NCI-H1930 (cell line): ENCODE data around the gene SPAG17.

ENCODE experiments used
- DNase-seq, 2 experiments: peaks; one replicate each; lab custom pipeline; 2025; lab: John Stamatoyannopoulos, UW

Gene SPAG17

DNA sequence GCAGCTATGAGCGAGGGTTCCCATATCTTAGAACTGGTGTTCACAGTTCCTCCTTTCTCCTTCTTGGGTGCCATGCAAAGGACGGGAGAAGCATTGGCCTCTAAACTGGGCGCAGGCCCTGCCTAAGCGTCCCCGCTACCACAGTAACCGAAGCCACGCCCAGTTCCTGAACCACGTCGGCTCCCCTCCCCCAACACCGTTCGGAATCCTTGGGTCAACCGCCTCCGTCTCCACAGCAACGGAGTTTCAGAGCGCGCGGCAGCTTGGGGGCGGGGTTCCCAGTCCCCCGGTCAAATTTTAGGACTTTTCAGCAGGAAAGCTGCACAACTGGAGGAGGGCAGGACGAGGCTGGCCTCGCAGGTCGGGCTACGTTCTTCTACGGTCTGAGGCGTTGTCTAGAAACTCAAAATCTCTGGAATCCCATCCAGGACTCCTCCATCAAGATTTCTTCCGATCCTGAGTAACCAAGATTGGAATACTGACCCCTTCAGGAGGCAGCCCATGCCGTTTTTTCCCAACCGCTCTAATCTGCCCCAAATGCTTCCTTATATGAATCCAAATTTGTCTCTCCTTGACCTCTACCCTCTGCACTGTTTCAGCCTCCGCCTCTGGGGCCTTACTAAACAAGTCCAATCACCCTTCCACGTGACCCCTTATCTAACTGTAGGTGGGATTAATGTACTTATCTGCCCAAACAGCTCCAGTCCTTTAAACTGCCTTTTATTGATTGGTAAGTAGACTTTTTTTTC, at the start of gene SPAG17:
TSS of gene SPAG17 (minus strand) at position 145 of the 749 bp plus-strand sequence. CDS start at position 74, 71 bp downstream.
- peak; percentile 69 to 85 for DNase-seq

DNA sequence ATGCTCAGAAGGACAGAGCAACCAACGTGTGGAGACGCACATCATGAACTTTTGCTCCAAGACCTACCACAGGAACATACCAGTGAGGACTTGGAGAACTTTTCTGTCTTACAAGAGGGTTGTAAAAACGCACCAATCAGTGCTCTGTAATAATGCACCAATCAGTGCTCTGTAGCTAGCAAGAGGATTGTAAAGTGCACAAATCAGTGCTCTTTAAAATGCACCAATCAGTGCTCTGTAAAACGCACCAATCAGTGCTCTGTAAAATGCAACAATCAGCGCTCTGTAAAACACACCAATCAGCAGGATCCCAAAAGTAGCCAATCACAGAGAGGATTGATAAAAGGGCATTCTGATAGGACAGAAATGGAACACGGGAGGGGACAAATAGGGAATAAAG, 40.4 kb upstream of the SPAG17 start:
- DNase-seq = no peak

DNA sequence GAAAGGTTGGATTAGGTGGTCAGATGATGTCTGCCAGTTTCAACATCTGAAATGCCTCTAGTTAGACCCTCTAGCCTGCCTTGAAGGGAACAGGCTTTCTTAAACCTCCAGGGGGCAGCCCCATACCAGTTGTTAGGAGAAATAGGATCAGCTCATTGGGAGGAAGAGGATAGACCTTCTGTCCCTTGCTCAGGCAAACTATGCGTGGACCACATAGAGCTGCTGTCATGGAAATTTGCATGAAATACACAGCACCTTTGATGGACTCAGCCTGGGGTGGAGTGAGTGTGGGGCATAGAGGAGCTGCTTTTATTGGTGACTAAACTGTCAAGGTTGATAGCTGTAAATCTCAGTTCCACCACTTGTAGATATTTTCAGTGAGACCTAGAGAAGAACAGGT, 38.4 kb upstream of the SPAG17 start:
- peak in 1 of 2 experiments; percentile 0 for DNase-seq

DNA sequence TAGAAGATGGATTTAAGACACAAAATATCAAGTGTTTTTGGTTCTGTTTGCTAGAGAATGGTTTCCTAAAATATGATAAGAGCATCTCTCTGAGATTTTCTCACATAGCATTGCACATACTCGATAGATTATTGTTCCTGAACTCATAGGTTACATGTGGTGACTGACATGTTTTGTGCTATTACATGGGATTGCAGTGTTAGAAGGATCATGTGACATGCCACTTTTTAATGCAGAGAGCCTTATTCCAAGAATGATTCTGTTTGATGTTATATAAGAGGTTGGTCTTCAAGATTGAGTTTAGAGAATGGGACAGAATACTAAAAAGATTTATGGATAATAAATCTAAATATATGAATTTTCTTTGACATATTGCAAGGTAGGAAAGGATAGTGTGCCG, 34.4 kb upstream of the SPAG17 start:
- no peak for DNase-seq

DNA sequence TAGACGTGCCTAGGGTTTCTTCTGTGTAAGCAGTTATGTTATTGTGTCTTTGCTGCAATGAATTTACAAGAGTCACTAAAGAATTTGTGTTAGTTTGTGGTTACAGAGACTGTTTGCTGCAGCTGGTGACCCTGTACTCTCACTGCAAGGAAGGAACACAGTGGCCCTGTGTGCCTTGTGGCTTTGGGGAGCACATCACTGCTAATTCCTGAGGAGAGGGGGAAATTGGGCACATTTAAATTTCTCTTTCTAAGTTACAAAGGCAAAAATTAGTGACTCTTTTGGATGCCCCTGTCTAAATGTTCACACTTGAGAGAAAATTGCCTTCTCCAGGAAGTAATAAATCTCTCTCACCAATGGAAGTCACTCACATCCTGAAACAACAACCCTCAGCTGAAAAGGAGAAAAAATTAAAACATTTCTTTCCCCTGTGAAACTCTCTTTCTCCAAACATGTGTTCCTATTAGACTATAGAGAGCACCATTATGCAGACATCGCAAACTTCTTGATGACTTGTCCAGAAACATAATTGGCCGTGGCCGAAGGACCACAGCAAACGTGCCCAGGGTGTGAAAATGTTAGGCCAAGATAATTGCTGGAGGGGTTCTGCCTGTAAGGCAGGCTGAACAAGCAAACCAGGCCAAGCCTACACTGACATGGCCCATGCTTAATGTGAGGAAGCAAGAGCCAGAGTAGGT, 32.3 kb upstream of the SPAG17 start:
- DNase-seq = no peak

DNA sequence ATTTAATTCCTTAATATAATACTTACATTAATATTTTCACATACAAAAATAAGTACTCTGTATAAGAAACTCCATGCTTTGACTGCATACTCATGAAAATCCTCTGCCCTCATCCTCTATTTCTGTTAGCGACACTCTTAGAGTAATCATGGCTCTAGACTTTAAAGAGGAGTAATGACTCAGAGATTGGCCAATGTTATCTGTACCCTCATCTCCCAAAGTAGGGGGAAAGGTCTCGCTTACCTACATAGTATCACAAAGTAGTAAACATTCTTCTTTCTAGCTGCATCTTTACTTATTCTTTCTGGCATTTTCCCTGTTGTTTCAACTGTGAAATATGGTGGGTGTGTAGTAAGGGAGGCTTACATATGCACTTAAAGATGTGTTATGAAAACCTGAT, 29.8 kb upstream of the SPAG17 start:
- DNase-seq = no peak

DNA sequence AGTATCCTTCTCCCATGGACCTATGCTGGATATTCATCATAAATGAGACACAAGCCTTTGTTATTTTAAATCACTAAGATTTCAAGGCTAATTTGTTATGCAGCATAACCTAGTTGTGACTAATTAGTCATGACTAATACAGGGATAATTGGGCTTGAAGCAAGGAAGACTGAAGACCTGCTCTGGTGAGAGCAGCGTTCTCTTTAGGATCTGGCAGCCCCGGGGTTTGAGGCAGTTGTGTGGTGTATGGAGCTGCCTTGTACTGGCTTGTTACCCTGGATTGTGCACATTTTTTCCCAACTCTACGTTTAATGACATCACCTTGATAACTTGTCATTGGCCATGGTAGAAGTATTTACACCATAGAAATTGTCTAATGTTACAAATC, 25.7 kb upstream of the SPAG17 start:
- DNase-seq = no peak

DNA sequence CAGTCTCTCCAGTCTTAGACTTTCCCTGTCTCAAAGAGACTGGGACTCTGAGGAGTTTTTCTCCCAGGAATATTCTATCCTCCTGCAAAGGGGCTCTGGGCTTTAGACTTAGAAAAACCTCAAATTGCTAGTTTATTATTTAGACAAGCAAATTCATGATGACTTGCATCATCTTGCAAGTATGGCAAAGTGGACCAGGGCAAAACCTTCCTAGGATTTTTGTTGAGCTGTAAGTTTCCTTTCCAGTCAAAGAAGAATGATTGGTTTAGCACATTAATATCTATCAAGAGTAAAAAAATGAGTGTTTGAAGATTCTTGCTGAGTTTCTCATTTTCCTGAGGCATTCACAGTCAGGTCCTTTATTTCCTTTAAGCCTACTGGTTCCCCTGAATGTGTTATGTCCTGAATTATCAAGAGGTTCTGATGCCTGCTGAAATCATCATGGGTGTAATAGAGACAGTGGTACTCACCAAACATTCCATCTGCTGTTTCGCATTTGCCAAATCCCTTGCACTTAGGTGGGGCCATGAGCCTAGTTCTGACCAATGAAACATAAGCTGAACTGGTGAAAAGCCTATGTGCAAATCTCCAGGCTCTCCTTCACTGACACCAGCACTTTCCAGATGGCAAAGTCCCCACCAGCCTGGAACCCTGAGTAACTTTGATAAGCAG, 25.2 kb upstream of the SPAG17 start:
- no peak for DNase-seq

DNA sequence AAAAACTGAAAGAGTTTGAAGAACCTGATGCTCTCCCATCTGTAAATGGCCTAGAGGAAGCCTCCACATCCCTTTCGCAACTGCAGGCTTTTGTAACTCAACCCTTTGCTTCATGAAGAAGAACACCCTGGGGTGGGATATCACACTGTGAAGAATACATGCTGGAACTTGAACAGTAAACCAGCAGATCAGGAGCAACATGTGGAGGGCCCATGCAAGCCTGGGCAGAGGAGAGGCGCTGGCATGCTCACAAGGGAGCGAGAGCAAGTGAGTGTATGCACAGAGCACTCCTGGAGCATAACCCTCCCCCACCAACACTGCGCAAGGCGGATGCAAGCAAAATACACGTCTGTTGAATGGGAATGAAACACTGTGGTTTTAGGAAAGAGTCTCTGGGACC, 24.6 kb upstream of the SPAG17 start:
- no peak for DNase-seq

DNA sequence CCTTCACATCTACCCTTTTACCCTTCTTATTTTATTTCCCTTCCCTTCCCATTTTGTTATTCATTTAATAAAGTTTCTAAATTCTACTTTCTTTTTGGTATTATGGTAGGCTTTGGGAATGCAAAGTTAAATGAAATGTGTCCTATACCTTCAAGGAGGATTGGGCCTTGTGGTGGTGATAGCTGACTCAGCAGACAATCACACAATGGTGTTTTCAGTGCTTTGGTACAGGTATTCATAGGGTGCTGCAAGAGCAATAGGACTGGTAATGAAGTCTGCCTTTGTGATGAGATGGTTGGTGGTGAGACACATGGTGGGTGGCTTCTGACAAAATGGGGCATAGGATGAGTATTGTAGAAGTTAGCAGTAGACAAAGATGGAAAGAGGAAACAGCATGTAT, 21.9 kb upstream of the SPAG17 start:
- DNase-seq = no peak

DNA sequence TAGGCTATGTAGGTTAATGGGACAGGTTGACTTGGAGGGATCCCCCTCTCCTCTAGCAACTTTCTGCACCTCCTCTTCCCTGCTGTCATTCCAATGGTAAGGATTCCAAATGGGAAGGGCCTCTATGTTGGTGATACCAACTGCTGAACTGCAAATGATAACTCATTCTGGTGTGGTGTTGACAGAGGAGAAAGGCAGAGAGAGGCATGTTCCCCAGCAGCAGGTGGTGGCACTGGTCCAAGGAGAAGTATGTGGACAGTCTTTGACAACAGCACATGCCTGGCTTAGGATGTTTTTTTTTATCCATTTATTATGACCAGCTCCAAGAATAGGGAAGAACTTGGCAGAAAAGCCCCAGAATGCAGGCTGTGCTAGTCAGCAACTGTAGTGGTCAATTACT, 19.6 kb upstream of the SPAG17 start:
- DNase-seq = no peak

DNA sequence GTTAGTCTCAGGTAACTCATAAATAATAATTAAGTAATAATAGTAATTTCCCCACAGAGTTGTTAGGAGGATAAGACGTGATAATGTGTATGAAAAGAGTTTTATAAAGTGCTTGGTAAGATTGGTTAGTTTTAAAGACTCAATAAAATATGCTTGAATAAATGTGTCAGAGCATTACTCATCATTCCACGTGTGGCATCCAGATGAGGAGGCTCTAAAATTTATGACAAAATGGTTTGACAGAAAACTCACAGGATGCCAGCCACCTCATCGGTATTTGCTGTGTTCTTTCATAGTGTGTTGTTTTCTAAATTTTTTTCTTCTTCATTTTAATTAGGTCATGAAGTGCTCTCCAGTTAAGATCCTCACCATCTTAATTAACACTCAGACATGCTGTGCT, 19.1 kb upstream of the SPAG17 start:
- DNase-seq = no peak

DNA sequence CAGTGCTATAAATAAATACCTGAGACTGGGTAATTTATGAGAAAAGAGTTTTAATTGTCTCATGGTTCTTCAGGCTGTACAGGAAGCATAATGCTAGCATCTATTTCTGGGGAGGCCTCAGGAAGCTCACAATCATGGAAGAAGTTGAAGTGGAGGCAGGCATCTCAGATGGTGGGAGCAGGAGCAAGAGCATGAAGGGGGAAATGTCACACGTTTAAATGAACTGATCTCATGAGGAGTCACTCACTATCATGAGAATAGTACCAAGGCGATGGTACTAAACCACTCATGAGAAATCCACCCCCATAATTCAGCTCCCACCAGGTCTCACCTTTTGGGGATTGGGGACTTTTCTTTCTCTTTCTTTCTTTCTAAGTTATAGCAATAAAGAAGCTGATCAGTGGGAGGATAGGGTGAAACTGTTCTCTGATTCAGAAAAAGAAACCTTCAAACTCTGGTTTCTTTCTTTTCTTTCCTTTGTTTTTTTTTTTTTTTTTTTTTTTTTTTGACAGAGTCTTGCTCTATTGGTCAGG, 17.1 kb upstream of the SPAG17 start:
- no peak for DNase-seq

DNA sequence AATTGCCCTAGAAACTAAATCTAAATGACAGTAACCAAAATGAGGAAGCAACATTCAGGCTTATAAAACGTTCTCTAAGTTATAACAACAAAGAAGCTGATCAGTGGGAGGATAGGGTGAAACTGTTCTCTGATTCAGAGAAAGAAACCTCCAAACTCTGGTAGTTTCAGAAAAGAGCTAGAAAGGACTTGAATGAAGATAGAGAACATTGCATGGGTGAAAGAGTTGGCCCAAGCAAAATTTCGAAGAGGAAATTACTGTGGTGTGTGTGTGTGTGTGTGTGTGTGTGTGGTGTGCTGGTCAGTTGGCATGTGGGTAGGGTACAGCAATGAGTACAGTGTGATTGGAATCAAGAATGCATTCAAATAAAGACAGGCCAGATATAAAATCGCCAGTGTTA, 16.5 kb upstream of the SPAG17 start:
- DNase-seq = no peak

DNA sequence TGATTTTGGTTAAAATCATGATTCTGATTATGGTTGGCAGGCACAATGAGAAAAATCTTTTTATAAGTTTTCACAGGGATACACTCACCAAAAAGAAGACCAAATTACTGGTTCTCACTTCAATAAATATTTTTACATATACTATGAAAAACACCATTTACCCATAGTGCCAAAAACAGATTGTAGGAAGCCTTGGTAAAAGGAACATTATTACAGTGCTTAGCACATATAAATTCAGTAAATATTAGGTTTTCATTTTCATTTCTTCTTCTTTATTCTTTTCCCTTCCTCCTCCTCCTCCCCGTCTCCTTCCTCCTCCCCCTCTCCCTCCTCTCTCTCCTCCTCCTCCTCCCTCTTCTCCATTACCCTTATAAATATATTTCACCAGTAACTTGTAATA, 15.8 kb upstream of the SPAG17 start:
- DNase-seq = no peak

DNA sequence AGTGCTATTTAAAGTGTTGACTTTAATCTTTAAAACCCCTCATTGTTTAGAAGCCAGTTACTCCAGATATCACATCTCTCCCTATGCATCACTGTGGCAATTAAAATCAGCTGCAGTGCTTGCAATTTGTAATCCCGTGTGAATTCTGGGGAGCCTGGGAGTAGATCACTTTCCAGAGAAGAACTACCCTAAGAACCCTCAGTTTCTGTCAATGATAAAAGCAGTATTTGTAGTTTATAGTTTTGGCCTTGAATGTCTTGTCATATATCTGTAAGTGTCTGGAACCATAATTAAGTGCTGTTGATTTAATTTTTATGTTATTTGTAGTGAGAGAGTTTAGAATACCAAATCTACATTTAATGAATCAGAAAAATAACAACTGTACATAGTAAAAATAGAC, 5.5 kb upstream of the SPAG17 start:
- DNase-seq = no peak

DNA sequence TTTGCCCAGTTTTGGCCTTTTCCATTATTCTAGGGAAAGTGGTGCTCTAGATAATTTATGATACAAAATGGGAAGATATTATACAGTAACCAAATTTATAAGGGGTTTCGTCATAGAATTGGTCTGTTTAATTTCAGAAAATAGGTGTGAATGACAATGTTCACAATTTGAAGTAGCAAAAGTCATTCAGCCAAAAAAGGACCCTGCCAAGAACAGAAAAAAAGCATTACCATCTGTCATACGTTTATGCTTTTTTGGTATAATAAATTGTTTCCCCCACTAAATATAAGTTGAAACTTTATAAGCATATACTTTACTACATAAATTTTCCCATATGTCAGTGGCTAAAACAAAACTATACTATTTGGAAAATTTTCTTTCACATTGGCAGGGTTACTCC, 4.5 kb upstream of the SPAG17 start:
- no peak for DNase-seq

DNA sequence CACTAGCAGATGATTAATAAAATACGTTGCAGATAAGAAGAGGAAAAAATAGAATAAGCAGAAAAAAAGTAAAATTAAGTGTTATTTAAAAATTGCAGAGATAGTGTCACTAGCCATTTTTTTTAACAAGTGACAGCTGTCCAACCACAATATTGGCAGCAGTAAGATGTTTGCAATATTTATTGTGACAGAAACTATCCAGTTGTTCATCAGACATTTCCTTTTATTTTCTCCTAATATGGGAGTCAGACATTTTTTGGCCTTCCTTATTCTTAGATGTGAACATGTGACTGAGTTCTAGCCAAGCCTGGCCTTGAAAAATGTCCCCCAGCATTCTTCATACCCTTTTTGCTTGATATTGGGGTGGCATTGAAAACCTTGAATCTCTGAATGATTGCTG, 3.4 kb upstream of the SPAG17 start:
- no peak for DNase-seq

DNA sequence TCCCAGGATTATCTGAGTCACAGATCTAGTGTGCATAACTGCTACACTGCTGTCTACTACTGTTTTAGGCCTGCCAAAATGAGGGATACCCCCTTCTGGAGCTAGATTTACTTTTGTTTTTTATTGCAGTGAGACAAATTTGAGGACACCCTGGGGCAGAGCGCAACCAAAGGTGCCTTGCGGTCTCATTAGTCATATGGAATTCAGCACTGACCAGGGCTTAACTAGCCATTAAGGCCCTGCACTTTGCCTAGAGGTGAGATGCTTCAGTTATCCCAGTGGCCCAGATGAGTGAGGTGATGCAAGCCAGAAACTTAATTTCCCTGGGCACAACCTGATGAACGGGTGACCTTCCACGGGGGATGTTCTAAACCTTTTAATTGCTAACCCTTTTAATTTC, 998 bp upstream of the SPAG17 start:
- no peak for DNase-seq

DNA sequence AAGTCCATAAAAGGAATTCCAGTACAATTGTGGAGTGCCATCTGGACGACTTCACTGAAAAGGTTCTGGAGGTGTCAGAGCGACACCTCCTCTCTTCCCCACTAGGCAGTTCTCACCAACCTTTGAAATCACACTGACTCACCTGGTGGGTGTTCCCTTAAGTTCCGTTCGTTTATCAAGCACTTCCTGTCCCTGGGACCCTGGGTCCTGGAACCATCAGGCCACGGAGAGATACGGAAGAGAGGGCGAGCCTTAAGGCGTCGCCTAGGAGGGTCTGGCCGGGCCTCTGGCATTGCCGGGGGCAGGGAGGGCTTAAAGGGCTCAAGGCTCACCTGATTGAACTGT, 317 bp downstream of the SPAG17 start:
- peak; percentile 46 to 59 for DNase-seq

DNA sequence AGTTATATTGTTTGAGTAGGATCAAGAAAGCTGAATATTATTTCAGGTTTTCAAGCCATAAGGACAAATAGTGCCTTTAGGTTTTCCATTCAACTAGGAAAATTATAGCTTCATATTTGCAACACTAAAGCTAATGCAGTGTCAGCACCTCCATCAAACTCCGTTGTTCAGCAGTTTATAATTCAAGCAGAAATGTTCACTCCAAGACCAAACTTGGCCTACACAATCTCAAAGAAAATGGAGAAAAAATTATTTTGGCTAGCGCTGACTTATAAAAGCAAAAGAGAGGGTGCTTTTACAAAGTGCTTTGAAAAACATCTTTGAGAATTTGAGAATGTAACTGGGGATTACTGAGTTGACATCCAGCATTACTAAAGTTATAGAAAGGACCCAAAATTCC, 1.4 kb downstream of the SPAG17 start:
- DNase-seq = no peak

DNA sequence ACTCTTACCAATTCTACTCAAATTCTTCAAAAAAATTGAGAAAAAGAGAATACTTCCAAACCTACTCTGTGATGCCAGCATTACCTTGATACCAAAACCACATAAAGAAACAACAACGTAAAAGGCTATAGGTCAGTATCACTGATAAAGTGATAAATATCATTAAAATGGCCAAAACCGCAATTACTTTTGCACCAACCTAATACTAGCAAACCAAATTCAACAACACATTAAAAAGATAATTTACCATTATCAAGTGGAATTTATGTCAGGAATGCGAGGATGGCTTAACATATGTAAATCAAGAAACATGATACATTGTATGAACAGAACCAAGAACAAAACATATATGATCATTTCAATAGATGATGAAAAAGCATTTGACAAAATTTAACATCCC, 7.0 kb downstream of the SPAG17 start:
- no peak for DNase-seq

DNA sequence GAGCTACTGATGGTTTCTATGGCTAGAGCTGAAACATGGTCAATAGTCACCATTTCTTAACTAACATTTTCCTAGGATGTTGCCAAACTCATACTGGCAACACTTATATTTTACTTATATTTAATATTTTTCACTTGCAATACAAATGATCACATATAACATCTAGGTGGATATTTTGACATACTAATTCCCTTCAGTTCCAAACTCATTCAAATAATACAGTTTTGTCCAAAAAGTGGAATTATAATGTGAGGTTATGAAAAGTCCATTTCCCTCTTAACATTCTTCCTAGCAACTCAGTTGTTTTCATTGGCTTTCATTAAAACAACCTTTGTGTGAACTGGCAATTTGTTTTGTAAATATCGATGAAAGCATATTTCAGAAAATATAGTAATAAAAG, 16.0 kb downstream of the SPAG17 start:
- no peak for DNase-seq
